ENCODE results near the gene USP2.

USP2 gene

DNA sequence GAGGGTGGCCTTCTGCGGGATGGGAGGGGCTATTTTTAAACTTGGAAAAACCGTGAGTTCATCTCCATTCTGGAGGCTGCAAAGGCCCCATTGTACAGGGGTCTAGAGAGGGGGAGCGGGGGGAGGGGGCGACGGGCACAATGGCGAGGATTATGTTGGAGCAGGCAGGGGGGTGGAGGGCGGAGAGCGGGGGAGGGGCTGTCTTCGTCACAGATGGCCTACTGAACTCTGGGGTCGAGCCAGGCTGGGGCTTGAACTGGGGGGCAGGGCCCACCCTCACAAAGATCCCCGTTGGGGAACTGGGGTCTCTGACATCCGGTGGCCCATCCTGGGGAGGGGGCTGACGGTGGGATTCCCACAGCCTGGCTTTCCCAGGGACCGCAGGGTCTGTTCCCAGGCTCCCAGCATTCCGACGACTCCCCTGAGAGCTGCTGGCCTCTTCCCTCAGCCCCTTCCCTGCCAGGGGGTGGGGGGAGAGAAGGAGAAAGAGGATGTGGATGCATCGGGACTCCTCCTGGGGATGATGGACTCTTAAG lies 61.2 kb downstream of the USP2 start:
- DNase-seq = no peak

DNA sequence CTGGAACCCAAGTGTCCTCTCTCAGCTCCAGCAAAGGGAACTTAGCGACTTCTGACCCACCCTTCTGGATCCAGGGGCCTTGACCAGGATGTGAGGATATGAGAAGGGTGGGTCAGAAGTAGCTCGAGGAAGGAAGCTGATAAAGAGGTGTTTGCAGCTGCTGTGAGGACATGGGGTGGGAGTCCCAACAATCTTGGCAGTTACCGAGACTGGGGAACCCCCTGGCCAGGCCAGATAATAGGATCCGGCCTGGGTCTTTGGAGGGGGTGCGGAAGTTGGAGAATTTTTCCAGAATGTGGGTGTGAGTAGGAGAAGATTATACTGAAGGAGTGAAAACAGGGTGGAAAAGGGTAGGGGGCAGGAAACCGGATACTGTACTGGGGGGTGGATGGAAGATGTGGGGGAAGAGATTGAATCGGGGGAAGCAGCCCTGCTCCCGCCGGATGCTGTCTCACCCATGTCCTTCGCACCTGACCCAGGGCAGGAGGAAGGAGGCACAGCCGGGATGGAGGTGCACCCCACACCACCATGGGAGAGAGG lies 61.7 kb downstream of the USP2 start:
- DNase-seq = no peak

- no peak for DNase-seq
Observed at GRCh38 chr11:119319136-119319699, 62.3 kb downstream of the USP2 start.

- peak; percentile 53 for DNase-seq
Observed at GRCh38 chr11:119318240-119319135, 63.0 kb downstream of the USP2 start.

- DNase-seq = no peak
Observed at GRCh38 chr11:119317592-119318239, 63.8 kb downstream of the USP2 start.

DNA sequence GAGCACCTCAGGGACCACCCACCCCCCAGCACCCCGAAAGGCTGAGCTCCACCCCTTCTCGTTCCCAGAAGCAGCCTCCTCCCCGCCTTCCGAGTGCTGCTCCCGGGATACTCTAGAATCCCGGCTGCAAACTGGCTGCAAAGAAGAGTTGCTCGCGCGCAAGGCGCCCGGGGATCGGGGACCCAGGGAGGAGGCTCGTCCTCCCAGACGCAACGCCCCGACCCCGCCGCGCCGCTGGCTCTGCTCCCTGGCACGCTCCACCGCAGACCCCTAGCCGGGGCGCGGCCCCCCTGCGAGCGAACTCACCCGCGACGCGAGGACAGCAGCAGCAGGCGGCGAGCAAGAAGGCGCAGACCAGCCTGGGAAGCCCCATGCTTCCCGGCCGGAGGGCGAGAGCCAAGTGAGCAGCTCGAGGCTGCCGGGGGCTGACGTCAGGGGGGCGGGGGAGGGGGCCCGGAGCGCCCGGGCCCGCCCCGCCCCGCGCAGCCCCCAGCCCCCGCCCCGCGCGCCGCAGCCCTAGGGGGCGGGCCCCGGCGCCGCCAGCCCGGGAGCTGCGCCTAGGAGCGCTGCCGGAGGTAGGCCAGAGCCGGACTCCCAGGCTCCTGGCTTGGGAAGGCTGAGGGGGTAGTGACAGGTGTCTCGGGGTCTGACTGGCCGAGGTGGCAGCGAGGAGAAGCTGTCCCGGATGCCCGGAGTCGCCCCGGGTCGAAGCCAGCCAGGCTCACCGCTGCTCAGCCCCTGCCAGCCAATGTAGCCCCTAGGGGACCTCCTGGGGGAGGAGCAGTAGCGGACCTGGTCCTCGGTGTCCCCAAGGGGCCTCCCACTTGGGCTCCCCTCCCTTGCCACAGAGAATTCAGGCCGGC lies 64.5 kb downstream of the USP2 start, which contains the start of gene MCAM:
Gene MCAM (minus strand): TSS at position 402 of the 863 bp plus-strand sequence. CDS start 29 bp downstream, at position 373.
- DNase-seq = no peak

DNA sequence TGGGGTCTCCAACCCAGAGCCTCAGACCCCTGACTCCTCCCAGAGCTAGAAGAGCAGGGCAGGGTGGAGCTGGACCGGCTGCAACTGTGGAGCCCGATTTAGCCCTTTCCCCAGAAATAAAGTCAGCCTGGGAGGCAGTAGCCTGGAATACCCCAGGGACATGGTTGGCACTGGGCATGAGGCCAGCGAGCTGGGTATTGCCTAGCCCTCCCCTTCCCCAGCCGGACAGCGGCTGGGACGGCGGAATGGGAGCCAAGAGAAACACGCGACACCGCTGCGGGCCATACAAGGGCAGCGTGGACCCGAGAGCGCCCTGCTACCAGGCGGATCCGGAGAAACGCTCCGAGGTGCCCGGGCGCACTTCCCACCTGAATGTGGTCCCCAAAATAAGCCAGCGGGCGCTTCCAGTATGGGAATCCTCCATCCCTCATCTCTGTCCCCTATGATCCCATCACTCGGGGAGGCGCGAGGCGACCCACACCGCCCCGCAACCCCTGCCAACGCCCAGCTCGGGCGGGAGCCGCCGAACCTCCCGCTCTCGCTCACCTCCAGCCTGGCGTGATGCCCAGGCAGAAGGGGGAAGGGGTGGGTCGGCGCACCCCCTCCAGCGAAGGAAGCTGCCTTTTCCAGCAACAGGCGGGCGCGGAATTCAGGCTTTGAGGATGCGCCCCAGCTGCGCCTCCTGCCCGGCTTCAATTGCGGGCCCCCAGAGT lies 65.3 kb downstream of the USP2 start:
- DNase-seq = no peak

DNA sequence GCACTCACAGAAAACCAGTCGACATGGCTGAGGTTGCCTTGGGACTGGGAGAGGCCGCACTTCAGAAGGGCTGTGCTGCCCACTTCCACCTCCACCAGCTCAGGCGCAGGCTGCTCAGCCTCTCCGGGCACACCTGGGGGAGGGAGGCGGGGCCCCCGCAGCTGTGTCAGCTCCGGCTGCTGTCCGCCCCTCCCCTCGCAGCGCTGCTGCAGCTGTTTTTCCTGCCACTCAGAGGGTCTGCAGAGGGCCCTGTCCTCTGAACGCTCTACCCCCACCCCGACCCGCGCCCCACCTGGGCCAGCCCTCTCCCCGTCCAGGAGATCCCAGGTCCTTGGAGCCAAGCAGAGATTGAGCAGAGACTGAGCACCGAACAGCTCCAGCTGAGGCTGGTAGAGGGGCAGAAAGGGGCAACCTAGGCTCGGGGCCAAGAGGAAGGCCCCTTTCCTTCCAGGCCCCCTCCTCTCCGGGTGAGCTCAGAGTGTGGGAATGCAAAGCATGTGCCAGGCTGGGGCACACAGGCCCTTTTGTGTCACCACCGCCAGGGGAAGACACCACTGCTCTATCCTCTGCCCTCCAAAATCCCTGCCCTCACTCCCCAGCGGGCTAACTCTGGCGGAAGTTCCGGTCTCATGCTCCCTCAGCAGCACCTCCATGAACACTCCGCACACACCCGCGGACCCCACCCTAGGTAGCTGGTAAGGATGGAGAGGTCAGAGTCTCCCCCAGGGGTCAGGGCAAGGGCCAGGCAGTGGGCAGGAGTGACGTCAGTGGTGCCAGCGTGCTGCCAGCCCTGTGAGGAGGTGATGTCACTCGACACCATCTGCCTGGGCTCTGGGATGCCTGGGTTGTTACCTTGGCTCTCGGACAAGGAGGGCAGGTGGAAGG lies 66.1 kb downstream of the USP2 start:
- DNase-seq = peak; percentile 50

DNA sequence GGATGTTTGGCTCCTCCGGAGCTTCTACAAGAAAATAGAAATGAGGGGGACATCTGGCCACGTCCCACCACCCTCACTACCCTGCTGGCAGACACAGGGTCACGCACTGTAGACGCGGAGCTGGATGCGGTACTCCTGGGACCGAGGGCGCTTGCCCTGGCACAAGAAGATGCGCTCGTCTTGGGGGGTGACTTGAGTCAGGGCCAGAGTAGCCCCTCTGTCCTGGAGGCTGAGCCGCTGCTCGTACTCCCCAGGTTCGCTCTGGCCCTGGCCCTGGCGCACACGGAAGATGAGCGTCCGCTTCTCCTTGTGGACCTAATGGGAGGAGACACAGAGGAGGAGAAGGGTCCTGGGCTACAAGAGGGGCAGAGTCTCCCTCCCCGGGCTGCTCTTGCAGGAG lies 66.8 kb downstream of the USP2 start:
- DNase-seq = no peak

DNA sequence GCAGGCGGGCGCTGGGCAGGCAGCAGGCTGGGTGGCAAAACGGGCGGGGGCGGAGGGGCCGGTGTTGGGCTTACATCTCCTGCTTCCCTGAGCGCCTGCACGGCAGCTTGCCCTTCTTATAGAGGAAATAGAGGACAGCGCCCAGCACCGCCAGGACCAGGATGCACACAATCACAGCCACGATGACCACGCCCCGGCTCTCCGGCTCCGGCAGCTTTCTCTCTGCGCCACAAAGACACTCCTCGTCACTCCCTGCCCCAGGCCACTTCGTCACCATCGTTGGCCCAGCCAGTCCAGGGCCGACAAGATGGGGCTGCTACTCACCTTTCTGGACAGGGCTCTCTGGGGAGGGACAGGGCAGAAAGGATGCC lies 70.8 kb downstream of the USP2 start:
- DNase-seq = no peak

DNA sequence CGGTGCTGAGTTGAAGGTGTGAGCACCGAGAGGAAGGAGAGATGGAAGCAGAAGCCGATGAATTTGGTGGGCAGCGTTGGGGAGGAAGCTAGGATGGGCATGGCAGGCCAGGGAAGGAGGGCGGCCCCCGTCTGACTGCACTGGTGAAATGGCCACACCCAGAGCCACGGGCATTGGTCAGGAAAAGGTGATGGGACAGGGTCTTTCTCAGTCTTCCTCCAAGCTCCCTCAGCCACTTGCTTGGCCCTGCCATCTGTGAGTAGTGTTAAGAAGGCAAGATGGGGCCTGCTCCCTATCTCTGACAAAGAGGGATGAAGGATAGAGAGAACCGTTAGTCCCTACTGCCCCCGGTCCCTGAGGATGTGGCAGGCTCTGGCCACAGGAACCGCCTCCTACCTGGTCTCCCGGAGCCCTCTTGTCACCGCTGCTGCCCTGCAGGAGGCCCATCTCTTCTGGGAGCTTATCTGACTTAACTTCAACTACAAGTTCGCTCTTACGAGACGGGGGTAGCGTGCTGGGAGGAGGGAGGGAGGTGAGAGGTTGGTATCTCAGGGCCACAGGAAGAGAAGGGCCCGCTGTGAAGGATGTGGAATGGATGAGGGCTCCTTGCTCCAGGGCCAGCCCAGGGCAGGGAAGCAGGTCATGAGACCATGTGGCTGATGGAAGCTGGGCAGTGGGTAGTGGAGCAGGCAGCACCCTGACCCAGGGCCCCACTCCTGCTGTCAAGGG lies 71.4 kb downstream of the USP2 start:
- DNase-seq = no peak

GRCh38 chr11:119309411-119309810 lies 72.1 kb downstream of the USP2 start:
- no peak for DNase-seq

- no peak for DNase-seq
Observed at GRCh38 chr11:119307974-119308373, 73.5 kb downstream of the USP2 start.

DNA sequence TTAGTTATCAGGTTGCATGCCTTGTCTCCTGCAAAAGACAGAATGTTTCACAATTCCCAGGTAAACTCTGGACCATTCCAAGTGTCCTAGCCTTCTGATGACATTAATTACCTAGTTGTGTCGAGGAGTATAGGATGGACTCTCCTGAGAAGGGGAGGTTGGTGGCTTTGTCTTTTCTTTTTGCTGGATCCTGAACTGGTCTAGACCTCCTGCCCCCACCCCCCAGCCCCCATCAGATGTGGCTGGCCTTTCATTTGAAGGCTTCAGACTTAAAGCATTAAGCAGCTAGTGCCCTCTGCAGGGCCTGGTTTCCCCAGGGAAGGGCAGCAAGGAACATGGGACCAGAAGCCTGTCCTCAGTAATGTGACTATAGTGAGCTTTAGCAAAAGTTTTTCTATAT lies 74.3 kb downstream of the USP2 start:
- no peak for DNase-seq

- peak; percentile 28 for DNase-seq
Observed at GRCh38 chr11:119306373-119306890, 75.1 kb downstream of the USP2 start.

DNA sequence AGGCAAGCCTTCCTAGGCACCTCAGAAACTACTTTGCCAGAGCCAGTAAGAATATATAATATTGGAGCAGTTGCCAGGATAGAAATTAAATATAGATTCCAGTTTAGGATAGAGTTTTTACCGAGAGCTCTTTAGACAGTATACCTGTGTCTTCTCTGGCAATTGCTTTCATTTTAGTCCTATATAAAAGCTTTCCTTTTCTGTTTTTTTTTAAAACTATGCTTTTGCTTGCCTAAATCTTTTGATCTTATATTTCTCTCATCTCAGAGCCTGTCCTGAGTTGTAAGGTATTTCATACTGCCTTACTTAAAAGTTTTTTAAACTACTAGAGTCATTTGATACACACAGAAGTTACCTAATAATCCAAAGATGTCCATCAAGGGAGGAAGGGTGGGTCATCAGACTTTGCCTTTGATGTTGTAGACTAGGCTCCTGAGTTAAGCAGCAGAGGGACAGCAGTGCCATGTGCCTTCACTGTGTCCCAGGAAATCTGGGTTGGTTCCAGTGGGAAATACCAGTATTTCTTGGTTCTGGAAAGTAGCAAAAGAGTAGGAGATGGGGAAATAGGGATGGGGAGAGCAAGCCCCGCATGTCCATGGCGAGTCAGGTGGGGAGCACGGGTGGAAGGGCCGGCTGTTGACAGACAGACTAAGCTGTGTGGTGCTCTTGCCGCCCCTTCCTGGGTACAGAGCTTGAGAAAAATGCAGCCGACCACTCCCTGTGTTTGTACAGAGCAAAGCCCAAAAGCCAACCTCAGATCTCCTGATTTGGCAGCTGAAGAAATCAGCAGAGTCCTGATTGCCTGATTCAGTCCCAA lies 75.7 kb downstream of the USP2 start:
- no peak for DNase-seq
